Stimulated activated CD8-positive, alpha-beta memory T cell treated with anti-CD3 and anti-CD28 coated beads, Interleukin-12 subunit alpha, Interleukin-12 subunit beta, amount 100 ng/mL, for 24 hours (primary cell): ENCODE results near the gene PDIA2.

Experiments used
- DNase-seq: peaks from one replicate; pipeline ENCODE4 v3.0.0-alpha.2; 2020; ENCODE audit errors: extremely low read depth

PDIA2 gene

DNA sequence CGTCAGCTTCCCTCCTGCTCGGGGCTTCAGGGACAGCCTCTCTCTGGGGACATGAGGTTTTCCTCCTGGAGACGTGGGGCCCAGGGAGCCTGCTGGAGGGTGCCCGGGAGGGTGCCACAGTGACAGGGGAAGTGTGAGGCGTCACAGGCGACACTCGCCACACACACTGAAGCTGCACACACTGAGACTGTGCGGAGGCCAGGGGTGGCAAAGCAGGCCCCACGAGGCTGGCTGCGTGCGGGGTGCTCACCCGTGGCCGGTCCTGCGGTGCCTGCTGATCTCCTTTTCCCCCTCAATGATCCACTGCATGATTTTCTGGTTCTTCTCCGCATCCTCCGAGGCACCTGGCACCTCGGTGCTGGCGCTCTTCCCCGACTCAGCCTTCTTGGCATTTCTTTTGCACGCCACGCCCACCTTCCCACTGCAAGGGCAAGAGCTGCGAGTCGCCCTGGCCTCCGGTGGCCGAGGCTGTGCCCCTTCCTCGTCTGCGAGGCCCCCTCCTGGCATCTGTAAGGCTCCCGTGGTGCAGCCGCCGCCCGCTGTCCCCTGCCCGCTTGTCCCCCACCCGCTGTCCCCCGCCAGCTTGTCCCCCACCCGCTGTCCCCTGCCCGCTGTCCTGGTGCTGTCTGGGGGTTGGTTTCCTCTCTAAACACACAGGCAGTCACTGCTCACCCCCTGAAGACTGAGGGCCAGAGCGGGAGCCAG lies 14.0 kb downstream of the PDIA2 start:
- no peak for DNase-seq

DNA sequence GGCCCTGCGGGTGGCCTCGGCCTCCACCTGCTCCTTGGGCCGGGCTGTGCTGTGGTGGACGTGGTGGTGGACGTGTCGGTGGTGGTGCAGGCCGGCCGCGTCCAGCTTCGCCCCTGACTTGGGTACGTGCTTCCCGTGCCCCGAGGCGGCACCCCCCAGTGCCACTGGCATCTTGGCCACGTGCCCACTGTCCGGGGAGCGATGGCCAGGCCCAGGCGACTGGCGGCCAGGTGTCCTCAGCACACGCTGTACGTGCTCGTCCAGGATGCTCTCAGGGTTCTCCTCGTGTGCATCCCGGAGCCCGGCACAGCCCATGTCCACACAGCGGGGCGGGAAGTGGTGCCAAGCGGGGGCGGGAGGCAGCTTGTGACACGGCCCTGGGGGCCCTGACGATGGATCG lies 14.9 kb downstream of the PDIA2 start:
- no peak for DNase-seq

DNA sequence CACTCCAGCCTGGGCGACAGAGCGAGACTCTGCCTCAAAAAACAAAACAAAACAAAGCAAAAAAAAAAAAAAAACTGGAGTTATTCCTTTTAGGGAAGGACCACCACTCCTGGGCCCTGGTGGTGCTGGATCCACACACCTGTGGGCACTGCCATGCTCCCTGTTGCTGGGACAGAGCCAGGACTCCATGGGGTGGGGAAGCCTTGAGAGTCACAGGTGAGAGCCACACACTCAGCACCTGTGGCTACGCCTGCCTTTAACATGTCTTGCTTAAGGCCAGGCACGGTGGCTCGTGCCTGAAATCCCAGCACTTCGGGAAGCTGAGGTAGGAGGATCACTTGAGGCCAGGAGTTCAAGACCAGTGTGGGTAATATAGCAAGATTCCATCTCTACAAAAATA lies 18.3 kb downstream of the PDIA2 start:
- DNase-seq = no peak

DNA sequence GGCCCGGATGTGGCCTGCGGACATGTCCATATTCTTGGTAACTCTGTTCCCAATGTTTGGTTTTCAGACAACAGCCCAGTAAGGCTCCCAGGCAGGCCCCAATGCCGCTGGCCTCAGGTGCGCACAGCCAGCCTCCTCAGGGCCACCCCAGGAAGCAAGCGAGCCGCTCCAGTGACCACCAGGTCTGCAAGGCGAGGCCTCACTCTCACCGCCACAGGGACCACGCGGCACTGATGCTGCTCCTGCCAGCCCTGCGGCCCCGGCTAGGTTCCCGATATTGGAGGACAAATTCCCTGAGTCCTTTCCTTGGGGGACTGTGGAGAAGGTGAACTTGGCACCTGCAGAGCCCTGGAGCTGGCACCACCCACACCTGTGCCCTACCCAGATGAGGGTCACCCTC lies 19.0 kb downstream of the PDIA2 start:
- no peak for DNase-seq

DNA sequence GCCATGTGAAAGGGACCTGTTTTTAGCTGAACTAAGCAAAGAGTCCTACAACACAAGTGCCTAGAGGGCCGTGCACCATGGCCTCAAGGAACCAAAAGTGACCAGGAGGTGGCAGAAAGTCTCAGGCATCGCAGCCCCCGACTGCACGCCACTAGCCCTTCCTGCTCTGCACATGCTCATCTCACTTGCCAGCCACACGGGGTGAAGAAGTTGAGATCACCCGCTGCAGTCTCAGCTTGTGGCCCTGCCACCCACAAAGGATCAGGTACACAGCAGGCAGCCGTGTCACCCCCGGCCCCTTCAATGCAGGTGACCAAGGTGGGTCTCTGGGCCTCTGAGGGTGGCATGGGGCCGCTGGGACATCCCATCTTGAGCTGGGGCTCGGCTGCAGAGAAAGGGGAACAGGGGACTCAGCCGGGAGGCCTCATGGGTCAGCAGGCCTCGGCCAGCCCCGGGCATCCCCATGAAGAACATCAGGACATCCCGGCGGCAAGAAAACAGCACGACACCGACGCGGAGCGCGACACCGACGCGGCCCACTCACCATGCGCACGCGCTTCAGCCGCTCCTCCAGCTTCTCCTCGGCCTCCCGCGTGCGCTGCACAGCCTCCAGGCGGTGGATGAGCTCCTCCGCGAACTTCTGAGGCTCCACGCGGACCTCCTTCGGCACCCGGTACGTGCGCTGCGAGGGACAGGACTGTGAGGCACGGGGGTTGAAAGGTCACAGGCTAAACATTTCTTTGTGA lies 21.0 kb downstream of the PDIA2 start:
- DNase-seq = no peak

DNA sequence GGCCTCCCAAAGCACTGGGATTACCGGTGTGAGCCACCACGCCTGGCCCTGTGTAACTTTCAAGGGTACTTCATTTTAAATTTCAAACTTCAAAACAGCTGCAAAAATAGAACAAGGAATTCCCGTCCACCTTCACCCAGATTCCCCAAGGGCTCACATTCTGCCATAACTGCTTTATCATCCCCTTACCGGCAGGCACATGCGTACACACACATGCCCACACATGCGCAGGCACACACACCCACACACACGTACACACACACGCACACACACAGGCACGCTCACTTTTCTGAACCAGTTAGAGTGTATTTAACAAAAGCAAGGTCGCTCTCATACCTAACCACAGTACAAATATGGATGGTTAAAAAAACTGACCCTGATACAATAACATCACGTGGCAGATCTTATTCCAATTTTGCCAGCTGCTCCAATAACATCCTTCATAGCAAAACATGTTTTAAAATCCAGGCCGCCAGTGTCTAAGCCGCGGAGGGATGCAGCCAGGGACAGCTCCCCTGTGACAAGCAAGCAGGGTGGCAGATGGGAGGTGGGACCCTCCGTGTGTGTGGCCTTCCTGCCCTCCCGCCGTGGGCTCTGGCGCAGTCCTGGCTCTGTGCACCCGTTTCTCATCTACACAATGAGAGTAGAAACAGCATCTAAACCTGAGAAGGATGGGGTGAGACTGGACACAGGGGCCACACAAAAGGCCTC lies 23.1 kb downstream of the PDIA2 start:
- no peak for DNase-seq

DNA sequence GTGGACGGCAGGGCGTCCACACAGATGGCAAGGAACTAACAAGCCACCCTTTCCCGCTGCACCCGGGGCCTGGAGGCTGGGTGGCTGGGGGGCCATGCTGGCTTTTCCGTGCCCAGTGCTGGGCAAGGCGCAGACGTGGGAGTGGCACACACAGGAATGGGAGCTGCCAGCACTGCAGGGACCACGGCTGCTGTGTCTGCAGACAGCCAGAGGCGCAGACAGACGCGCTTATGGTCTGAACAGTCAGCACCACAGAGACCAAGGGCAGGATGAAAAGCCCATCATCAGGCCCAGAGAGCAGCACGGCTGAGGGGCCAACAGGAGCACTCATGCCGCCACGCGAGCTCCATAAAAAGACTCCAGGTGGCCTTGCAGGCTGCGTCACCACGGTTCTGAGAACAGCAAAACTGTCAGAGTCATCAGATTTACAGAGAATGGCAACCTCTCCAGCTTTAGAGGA lies 24.0 kb downstream of the PDIA2 start:
- DNase-seq = no peak

DNA sequence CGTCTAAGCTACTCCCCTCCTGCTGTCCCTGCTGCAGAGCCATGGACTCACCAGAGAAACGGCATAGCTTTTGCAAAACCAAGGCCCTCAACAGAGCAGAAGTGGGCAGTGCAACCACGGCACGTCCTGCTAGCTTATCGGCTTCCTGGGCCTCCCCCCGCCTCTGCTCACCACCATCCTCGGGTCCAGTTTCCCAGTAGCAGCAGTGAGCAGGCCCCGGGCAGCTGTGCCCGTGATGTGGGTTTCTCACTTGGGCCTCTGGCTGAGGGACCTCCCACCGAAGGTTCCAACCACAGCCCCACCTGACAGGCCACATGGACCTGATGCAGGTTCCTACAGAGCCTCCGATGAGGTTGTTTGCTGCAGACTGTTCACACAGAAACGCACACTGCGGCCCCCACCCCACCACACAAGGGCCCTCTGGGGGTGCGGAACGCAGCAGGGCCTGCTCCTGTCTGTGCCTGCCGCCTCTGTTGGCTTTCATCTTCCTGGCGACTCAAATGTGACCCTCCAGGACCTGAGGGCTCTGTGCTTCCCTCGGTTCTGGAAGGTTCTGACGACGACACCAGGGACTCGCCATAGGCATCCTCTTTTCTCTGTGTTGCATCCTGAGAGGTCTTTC lies 24.8 kb downstream of the PDIA2 start:
- no peak for DNase-seq

DNA sequence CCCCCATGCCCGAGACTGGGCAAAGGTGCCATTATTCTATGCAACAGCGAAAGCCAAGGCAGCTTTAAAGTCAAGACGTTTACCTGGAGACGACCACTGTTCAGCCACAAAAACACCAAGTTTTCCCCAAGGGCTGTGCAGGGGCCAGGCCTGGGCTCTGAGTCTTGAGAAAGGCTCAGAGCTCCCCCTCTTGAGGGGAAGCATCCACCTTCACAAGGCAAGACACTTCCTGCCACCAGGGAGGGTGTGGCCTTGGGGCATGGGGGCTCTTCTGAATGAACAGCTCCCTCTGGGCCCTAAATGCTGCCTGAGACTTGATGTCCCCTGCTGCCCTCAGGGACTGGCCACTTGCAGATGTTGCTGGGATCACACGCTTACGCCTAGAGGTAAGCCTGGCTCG lies 26.5 kb downstream of the PDIA2 start:
- no peak for DNase-seq

DNA sequence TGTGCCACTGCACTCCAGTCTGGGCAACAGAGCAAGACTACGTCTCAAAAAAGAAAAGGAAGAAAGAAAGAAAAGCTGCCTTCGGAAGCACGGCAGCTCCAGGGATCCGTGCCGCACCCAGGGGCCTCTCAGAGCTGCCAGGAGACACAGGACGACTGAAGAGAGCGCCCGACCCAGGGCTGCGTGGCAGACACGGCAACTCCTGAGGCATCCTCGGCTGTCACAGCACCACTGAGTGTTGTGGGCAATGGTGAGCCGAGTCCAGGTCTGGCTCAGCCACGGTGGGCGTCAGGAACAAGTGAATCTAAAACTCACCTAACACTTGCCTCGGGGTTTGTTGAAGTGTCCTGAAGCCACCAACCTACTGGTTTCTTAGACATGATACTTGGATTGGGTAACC lies 28.8 kb downstream of the PDIA2 start:
- no peak for DNase-seq

DNA sequence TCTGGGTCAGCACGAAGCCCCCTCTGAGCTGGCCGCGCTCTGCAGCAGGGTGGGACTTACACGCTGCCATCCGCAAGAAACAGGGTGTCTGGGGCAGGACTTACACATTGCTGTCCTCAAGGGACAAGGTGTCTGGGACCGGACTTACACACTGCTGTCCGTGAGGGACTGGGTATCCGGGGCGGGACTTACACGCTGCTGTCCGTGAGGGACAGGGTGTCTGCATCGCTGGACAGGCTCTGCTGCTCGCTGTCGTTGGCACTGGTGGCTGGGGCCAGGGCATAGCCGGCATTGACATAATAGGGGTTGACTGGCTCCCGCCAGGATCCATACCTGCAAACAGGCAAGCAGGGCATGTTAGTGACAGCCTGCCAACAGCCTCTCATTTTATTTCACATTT lies 31.4 kb downstream of the PDIA2 start:
- no peak for DNase-seq

DNA sequence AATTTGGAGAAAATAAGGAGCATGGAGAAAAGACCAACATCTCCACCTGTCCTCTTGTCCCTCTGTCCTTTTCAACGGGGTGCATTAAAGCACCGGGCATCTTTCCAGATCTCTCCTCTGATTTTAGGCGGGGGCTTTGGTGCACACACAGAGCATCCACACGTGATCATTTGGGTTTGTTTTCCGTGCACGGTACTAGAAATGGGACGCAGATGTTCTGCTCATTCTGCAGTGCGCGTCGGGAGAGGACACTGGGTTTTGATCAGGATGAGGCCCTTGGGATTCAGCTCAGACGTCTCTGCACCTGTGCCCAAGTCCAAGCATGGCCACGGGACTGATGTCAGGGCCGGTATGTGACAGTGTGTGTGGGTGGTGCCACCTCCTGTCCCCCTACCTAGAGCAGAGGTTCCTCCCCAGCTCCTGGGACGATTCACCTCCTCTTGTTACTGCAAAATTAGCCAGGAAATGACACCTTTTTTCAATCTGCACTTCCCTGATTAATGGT lies 31.9 kb downstream of the PDIA2 start:
- no peak for DNase-seq

DNA sequence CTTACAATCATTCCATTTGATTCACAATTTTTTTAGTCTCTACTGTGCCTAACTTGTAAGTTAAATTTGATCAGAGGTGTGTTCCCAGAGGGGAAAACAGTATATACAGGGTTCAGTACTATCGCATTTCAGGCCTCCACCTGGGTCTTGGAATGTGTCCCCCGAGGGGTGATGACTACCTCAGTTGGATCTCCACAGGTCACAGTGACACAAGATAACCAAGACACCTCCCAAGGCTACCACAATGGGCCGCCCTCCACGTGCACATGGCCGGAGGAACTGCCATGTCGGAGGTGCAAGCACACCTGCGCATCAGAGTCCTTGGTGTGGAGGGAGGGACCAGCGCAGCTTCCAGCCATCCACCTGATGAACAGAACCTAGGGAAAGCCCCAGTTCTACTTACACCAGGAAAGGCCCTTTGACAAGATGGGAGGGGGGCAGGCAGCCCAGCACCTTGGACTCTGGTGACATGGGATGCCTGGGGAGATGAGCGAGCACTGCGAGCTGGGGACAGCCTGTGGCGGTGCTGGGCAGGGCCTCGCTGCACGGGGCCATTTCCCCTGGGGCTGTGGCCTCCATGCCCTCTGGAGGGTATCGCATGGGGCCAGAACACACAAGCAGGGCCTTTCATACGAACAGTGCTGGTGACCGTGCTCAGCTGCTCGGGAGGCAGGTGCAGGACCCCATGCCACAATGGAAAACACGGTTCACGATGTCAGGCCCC lies 33.9 kb downstream of the PDIA2 start:
- DNase-seq = no peak

DNA sequence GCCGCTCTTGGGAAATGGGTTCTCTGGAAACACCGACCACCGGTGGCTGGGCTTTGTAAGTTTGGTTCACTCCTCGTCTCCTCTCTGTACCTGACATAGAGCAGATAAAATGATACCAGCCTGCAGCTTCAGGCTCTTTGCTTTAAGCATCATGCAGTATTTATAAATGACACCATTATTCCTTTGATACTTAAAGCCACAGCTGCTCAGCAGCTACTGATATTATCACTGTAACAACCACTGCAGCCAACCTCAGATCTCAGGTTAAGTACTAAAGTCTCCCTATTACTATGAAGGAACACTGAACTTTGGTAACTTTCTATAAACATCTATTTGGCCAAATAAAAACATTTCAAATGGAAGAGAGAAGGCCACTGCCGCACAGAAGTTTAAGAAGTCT lies 34.6 kb downstream of the PDIA2 start:
- no peak for DNase-seq

DNA sequence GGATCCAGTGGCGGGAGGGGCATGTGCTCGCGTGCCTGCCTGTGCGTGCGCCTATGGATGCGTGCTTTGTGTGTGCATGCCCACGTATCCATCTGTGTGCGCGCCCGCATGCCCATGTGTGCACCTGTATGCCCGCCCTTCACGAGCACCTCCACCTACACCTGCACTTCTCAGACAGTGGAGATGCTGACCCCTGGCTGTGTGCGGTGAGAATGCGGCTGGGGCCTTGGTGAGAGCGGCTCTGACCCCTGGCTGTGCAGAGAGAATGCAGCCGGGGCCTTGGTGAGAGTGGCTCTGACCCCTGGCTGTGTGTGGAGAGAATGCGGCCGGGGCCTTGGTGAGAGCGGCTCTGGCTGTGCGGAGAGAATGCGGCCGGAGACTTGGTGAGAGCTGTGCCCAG lies 35.7 kb downstream of the PDIA2 start:
- no peak for DNase-seq

DNA sequence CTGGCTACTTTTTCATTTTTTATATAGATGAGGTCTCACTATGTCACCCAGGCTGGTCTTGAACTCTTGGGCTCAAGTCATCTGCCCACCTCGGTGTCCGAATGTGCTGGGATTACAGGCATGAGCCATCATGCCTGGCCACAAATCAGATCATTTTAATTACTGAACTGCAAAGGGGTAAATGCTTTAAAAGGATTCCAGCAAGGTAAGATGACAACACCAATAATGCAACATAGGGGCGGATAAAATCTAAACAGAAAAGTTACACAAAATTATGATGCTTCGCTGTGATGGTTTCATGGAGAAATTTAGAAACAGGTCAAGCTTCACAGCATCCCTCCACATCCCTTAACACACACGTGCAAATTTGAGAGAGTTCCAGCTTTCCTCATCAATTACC lies 37.2 kb downstream of the PDIA2 start:
- DNase-seq = no peak

DNA sequence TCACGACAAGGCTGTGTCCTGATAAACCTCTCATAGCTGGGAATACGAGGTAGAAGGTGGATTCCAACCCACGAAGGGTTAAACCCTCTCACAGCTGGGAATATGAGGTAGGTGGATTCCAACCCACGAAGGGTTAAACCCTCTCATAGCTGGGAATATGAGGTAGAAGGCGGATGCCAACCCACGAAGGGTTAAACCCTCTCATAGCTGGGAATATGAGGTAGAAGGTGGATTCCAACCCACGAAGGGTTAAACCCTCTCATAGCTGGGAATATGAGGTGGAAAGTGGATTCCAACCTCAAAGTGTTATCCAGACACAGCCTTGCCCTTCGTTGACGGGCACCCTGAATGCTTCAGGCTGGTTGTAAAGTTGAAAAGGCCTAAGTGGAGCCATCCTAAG lies 38.6 kb downstream of the PDIA2 start:
- no peak for DNase-seq

DNA sequence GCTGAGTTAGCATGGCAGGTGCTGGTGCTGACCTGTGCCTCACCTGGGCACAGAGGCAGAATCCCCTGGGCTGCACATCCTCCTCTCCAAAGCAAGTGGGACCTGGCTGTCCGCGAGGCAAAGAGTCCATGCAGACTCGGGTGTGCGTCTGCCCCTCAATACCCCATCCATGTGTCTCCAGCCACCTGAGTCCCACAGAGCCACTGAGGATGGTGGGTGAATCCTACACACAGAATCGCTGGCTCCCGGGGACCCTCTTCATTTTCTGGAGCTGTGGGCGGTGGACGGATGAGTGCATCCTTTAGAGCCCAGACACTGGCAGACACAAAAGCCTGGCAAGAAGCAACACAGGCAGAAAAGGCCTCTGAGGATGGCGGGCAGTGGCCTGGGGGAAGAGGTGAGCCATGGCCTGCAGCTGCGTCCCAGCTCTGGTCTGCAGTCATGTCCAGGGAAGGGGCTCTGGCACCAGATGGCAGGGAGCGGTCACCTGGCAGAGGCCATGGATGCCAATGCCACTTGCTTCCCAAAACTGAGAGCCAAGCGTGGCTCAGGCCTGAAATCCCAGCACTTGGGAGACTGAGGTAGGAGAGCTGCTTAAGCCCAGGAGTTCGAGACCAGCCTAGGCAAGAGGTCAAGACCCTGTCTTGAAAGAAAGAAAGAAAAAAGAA lies 39.6 kb downstream of the PDIA2 start:
- no peak for DNase-seq

DNA sequence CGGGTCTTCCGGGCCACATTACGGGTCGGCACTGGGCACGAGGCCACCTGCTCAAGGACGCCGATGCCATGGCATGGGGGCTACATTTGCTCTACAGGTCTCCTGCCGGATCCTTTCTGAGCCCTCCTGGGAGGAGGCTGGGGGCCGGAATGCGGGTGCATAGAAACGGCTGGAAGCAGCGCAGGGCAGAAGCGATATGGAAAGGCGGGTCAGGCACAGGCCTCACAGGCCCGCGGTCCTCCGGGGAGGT lies 41.2 kb downstream of the PDIA2 start:
- no peak for DNase-seq

DNA sequence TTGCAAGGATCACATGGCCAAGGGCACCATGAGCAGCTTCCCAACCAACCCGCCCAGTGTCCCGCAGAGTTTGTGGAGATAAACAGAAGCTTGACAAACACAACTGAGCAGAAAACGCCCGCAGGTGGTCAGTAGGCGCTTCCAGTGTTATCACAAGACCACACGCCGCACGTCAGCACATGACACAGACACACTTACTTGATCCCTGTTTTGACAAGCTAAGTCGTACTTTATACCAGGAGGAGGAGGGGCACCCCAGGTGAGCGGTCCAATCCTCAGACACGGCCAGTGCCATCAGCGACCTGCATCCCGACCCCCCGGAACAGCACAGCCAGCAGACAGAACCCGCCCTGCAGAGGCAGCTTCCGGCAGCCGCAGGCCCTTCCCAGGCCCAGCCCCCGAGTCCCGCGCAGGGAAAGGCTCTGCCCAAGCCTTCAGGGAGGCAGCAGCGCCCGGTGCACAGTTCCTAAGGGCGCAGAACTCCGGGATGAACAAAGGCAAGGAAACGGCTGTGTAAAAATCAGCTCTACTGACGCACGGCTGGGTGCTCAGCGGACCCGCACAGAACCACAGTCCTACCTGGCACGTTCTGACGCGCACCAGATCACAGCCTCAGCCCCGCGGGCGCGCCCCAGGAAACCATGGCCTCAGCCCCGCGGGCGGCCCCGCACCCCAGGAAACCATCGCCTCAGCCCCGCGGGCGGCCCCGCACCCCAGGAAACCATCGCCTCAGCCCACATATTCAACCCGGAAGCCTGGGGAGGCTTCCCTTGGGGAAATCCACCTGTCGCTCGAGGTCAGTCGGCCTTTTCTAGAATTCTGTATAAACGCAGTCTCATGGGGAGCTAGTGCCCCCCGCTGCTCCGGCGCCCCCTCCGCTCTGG lies 41.7 kb downstream of the PDIA2 start:
- no peak for DNase-seq
